LNCaP clone FGC (cell line): ENCODE results near the gene SMOC1.

ENCODE experiments used
- DNase-seq: peaks from one replicate; pipeline ENCODE4 v3.0.0-alpha.2; 2011; ENCODE audit warnings: low read depth
- H3K4me3 ChIP-seq: 2 replicates; pipeline ENCODE4 v1.5.1; 2011; ENCODE audit warnings: mild to moderate bottlenecking, low read depth, low read length, control low read depth
- CTCF ChIP-seq: IDR thresholded peaks from 2 replicates; pipeline ENCODE4 v1.5.1; 2012; ENCODE audit warnings: mild to moderate bottlenecking; ENCODE audit not compliant: control insufficient read depth, insufficient read depth; ENCODE audit errors: extremely low read depth

The SMOC1 gene

GRCh38 chr14:70008284-70009262 lies 129.4 kb downstream of the SMOC1 start:
- no peak for TF ChIP-seq CTCF
- no peak overlapping the region for H3K4me3 ChIP-seq
- DNase-seq = no peak

- no peak for TF ChIP-seq CTCF
- H3K4me3 ChIP-seq = no peak overlapping the region
- no peak for DNase-seq
Observed at GRCh38 chr14:70009961-70010360, 130.7 kb downstream of the SMOC1 start.

GRCh38 chr14:70011098-70011497 lies 131.9 kb downstream of the SMOC1 start:
- DNase-seq = no peak
- no peak for TF ChIP-seq CTCF

GRCh38 chr14:70011708-70012107 lies 132.5 kb downstream of the SMOC1 start:
- no peak overlapping the region for H3K4me3 ChIP-seq
- DNase-seq = no peak
- TF ChIP-seq CTCF = no peak

More at GRCh38 chr14:70011098-70011497, 131.9 kb downstream of the SMOC1 start:
- no peak overlapping the region for H3K4me3 ChIP-seq

GRCh38 chr14:70013271-70013873 lies 134.2 kb downstream of the SMOC1 start:
- peak; percentile 83 for TF ChIP-seq CTCF
- H3K4me3 ChIP-seq = no peak overlapping the region
- no peak for DNase-seq

GRCh38 chr14:70014406-70015095 lies 135.3 kb downstream of the SMOC1 start:
- no peak for DNase-seq
- no peak for TF ChIP-seq CTCF
- no peak overlapping the region for H3K4me3 ChIP-seq
